GM18909 (cell line): Measurements from ENCODE around the gene ZNF726.
"Not testable (repeated sequence)": the region's sequence is repeated elsewhere in the genome, so short reads cannot be mapped to it uniquely, and the experiment has no call there.

Source experiments
- ATAC-seq: cut with Tn5 transposase; IDR thresholded peaks from one replicate; pipeline ENCODE4 v1.9.1; 2021; ENCODE audit warnings: mild to moderate bottlenecking; ENCODE audit not compliant: unreplicated experiment, poor library complexity

ZNF726 gene

DNA sequence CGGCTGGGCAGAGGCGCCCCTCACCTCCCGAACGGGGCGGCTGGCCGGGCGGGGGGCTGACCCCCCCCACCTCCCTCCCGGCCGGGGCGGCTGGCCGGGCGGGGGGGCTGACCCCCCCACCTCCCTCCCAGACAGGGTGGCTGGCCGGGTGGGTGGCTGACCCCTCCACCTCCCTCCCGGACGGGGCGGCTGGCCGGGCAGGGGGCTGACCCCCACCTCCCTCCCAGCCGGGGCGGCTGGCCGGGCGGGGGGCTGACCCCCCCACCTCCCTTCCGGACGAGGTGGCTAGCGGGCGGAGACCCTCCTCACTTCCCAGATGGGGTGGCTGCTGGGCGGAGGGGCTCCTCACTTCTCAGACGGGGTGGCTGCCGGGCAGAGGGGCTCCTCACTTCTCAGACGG, 22.3 kb downstream of the ZNF726 start:
- ATAC-seq: not testable (repeated sequence)

- no peak for ATAC-seq
Measured at GRCh38 chr19:23943411-23943810, 28.7 kb downstream of the ZNF726 start.

DNA sequence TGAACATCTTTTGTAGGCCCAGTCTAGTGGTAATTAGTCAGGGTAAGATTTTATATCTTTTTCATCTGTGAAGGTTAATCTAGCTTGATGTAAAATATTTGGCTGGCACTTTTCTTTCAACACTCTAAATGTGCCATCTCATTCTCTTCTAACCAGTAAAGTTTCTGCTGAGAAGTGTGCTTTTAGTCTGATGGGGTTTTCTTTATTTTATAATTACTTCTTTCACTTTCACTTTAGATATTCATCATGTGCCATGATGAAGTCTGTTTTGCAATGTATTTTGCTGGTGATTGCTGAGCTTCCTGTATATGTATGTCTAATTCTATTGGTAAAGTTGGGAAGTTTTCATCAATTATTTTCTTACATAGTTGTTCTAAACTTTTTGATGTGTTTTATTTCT, 31.9 kb downstream of the ZNF726 start:
- no peak for ATAC-seq

- no peak for ATAC-seq
Measured at GRCh38 chr19:23949611-23950010, 34.9 kb downstream of the ZNF726 start.

DNA sequence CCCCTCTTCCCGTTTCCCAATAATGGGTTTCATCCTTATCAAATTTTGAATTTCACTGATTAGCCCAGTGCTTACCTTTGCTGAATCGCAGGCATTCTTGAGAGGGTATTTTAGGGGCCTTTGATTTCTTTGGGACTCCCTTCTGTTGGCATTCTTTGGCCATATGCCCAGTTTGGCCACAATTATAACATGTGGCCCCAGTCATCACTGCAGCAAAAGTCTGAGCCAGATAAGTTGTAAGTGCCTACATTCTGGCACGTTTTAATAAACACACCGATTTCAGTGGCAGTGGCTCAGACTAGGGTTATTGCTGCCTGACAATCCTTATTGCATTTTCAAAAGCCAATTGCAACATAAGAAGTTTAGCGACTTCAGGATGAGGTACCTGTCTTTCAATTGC, 41.4 kb downstream of the ZNF726 start:
- ATAC-seq: no peak

GRCh38 chr19:23957660-23958281, 43.1 kb downstream of the ZNF726 start:
- no peak for ATAC-seq

GRCh38 chr19:23963396-23963795, 48.7 kb downstream of the ZNF726 start:
- not testable (repeated sequence) for ATAC-seq

GRCh38 chr19:23963881-23964280, 49.2 kb downstream of the ZNF726 start:
- not testable (repeated sequence) for ATAC-seq

DNA sequence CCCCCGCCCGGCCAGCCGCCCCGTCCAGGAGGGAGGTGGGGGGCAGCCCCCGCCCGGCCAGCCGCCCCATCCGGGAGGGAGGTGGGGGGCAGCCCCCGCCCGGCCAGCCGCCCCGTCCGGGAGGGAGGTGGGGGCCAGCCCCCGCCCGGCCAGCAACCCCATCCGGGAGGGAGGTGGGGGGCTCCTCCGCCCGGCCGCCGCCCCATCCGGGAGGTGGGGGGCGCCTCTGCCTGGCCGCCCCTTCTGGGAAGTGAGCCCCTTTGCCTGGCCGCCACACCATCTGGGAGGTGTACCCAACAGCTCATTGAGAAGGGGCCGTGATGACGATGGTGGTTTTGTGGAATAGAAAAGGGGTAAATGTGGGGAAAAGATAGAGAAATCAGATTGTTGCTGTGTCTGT, 49.6 kb downstream of the ZNF726 start:
- ATAC-seq: not testable (repeated sequence)

- no peak for ATAC-seq
Measured at GRCh38 chr19:23969630-23970029, 54.9 kb downstream of the ZNF726 start.

DNA sequence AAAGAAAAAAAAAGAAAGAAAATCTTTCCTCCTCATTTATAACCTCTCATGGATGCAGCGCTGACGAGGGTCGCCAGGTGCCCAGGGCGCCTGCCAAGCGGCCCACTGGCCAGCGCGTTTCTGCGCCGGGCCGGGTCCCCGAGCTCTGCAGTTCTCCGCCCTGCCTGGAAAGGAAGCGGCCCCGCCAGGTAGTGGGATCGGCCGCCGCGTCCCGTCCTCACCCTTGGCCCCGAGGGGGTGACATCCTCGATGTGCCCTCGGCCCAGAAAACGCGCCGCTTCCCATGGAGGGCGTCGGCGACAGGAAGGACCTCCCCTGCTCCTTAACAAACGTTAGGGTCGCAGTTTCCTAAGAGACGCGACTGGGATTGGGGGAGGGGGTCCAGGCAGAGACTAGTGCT, 56.9 kb downstream of the ZNF726 start:
- ATAC-seq: no peak

GRCh38 chr19:23972161-23972560, 57.5 kb downstream of the ZNF726 start:
- no peak for ATAC-seq

DNA sequence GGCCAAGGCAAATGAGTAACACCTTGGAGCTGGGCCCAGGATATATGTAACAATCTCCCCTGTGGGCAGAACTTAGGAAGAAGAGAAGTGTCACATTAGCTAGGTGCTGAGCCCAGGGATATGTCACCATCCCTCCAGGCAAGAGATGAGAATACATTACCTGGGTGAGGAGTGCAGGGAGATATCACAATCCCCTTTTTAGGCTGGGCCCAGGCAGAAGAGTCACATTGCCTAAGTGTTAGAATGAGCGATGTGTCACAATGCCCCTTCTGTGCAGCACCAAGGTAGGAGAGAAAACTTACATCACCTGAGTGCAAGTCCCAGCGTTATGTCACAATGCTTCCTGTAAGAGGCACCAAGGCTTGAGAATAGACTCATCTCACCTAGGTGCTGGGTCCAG, 60.3 kb downstream of the ZNF726 start:
- no peak for ATAC-seq

DNA sequence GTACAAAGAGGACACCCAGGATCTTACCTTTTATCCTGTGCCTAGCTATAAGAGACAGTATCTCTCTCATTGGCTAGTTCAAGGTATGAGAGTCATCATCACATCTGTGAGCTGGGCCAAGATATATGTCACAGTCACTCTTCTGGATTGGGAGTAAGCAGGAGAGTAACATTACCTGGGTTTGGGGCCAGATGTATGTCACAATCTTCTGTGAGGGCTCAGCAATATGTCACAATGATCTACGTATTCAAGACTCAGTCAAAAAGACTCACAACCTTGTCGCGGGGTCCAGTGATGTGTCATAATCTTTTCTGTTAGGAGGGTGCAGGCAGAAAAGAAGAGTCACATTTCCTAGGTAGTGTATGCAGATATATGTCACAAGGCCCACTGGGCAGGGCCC, 61.9 kb downstream of the ZNF726 start:
- ATAC-seq: not testable (repeated sequence)

DNA sequence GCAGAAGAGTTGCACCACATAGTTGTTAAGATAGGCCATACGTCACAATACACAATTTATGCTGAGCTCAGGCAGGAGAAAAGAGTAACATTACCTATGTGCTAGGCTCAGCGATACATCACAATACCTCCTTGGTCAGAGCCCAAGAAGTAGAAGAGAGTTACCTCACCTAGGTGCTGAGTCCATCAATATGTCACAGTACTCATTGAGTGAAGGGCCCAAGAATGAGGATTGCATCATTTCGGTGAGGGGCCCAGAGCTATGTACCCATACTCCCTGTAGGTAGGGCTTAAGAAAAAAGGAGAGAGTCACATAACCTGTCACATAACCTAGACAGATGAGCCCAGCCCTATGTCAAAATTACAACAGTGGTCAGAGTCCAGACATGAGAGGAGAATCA, 62.6 kb downstream of the ZNF726 start:
- ATAC-seq: not testable (repeated sequence)

- ATAC-seq: no peak
Measured at GRCh38 chr19:23978068-23978467, 63.4 kb downstream of the ZNF726 start.

DNA sequence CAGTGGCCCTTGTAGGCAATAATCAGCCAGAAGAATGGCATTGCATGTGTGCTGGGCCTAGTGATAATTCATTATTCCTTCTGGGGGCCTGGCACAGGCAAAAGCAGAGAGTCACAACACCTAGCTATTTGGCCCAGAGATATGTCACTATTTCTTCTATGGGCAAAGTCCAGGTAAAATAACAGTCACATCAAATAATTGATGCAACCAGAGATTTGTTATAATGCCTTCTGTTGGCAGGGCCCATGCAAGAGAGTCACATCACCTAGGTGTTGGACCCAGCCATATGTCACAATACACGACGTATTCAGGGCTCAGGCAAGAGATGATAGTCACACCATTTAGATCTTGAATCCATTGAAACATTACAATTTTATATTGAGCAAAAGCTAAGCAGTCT, 66.1 kb downstream of the ZNF726 start:
- ATAC-seq: no peak

DNA sequence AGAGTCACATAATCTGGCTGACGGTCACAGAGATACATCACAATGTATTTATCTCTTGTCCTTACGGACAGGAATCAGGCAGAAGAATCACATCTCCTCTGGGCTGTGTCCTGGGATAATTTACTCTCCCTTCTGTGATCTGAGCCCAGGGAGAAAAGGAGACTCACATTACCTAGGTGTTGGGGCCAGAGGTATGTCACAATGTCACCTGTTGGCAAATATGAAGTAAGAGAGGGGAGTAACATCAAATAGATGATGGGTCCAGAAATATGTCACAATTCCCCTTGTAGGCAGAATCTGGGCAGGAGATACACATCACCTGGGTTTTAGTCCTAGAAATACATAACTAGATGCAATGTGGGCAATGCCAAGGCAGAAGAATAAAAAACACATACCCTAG, 67.2 kb downstream of the ZNF726 start:
- ATAC-seq: no peak

- no peak for ATAC-seq
Measured at GRCh38 chr19:23983406-23983805, 68.7 kb downstream of the ZNF726 start.
